ENCODE results near the gene GJD3.

The GJD3 gene

DNA sequence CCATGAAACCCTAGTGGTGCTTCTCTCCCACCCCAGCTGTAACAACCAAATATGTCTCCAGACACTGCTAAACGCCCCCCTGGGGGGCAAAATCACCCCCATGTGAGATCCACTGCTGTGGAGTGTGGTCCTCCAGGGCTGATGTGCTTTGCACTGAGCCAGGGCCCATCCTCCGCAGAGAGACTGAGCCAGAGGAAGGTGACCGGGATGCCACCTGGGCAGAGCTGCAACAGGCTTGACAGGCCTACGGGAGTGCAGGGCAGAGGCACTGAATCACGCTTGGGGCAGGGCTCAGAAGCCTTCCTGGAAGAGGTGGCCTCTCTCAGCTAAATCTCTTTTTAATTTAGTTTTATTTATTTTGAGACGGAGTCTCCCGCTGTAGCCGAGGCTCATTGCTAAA, 4.4 kb downstream of the GJD3 start:
- intact Hi-C loops (cut with DNase I; ENCODE audit: low total_unique reads), result no loop called here
- H3K27ac ChIP-seq, result no peak overlapping the region
- peaks cover 0 to 15% of the 10 kb centered on the region in 2 donors for H3K27me3 ChIP-seq
- no peak for TF ChIP-seq CTCF (IDR thresholded peaks at IDR 0.05)
- no peaks in the 10 kb centered on the region for H3K9me3 ChIP-seq
- H3K36me3 ChIP-seq, result peaks cover 0 to 20% (median 14%) of the 10 kb centered on the region in 3 donors
- H3K4me1 ChIP-seq, result peaks cover 0 to 29% (median 16%) of the 10 kb centered on the region in 4 donors
- no peak overlapping the region for H3K4me3 ChIP-seq
- no peak for DNase-seq

DNA sequence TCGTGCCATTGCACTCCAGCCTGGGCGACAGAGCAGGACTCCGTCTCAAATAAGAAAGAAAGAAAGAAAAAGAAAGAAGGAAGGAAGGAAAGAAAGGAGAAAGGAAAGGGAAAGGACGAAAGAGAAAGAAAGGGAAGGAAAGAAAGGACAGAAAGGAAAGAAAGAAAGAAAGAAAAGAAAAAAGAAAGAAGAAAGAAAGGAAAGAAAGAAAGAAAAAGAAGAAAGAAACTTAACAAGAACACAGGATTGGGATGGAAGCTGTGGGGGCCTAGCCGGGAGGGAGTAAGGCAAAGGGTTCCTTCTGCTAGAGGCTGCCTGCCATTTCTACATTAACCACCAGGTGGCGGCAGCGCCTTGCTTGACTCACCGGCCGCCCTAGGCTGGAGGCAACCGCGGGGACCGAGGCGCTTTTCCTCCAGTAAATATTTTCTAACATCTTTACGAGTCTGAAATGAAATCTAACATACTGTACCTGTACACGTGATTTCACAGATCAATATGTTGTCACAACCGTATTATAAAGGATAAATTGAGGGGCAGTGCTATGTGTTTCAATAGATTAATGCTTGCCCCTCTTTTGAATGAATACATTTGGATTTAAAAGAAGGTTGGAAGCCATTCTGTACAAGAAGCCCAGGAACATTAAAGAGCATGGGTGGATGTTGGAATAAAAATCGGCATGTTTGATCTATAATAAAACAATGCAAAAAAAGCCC, 6.1 kb downstream of the GJD3 start:
- TF ChIP-seq CTCF (IDR thresholded peaks at IDR 0.05), result peak; percentile 98 to 99
- intact Hi-C loops (cut with DNase I; ENCODE audit: low total_unique reads), result loop anchor here (5.0 to 10.0 kb wide), 2 partner anchors 59 to 176 kb away; partner anchors contain the start of gene TOP2A
- H3K4me3 ChIP-seq, result no peak overlapping the region

GRCh38 chr17:40356990-40357881, 7.3 kb downstream of the GJD3 start:
- Histone ChIP-seq H3K27me3 (peaks cover 0 to 5% of the 10 kb centered on the region in 2 donors), H3K4me3 (no peak overlapping the region), H3K9me3 (no peaks in the 10 kb centered on the region), H3K27ac (peak overlapping the region; percentile 9 to 27), H3K4me1 (peaks cover 0 to 15% (median 7%) of the 10 kb centered on the region in 4 donors), H3K36me3 (peaks cover 0 to 49% (median 41%) of the 10 kb centered on the region in 3 donors)
- intact Hi-C loops (cut with DNase I; ENCODE audit: low total_unique reads), result loop anchor here (5.0 to 10.0 kb wide), 2 partner anchors 60 to 178 kb away; partner anchors contain the start of gene TOP2A
- no peak for TF ChIP-seq CTCF (IDR thresholded peaks at IDR 0.05)
- no peak for DNase-seq

More for the DNA sequence above, 6.1 kb downstream of the GJD3 start:
- H3K4me1 ChIP-seq, result peaks cover 0 to 25% (median 13%) of the 10 kb centered on the region in 4 donors
- peaks cover 0 to 10% of the 10 kb centered on the region in 2 donors for H3K27me3 ChIP-seq
- peak; percentile 93 to 95 for DNase-seq
- no peaks in the 10 kb centered on the region for H3K9me3 ChIP-seq
- peaks cover 0 to 36% (median 29%) of the 10 kb centered on the region in 3 donors for H3K36me3 ChIP-seq
- H3K27ac ChIP-seq, result peak overlapping the region in 1 of 2 donors; percentile 27

DNA sequence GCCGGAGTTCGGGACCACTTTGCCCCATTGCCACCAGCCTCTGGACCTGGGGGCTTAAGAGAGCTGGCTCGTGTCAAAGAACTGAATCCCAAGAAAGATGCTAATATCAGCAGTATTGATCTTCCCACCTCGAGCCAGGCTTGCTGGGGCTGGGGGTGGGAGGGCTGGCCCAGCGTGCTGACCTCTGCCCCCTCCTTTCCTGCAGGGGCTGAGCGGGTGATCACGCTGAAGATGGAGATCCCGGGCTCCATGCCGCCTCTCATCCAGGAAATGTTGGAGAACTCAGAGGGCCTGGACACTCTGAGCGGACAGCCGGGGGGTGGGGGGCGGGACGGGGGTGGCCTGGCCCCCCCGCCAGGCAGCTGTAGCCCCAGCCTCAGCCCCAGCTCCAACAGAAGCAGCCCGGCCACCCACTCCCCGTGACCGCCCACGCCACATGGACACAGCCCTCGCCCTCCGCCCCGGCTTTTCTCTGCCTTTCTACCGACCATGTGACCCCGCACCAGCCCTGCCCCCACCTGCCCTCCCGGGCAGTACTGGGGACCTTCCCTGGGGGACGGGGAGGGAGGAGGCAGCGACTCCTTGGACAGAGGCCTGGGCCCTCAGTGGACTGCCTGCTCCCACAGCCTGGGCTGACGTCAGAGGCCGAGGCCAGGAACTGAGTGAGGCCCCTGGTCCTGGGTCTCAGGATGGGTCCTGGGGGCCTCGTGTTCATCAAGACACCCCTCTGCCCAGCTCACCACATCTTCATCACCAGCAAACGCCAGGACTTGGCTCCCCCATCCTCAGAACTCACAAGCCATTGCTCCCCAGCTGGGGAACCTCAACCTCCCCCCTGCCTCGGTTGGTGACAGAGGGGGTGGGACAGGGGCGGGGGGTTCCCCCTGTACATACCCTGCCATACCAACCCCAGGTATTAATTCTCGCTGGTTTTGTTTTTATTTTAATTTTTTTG, 8.5 kb downstream of the GJD3 start:
- Histone ChIP-seq H3K27ac (peak overlapping the region in 1 of 2 donors; percentile 10), H3K4me3 (no peak overlapping the region), H3K27me3 (no peaks in the 10 kb centered on the region), H3K9me3 (no peaks in the 10 kb centered on the region), H3K4me1 (peaks cover 0 to 15% (median 6%) of the 10 kb centered on the region in 4 donors), H3K36me3 (peaks cover 0 to 60% (median 53%) of the 10 kb centered on the region in 3 donors)
- intact Hi-C loops (cut with DNase I; ENCODE audit: low total_unique reads), result loop anchor here (5.0 to 10.0 kb wide), 2 partner anchors 61 to 179 kb away; partner anchors contain the start of gene TOP2A
- no peak for DNase-seq
- TF ChIP-seq CTCF (IDR thresholded peaks at IDR 0.05), result no peak
